Activated gamma-delta T cell (primary cell): ENCODE results near the gene OASL.
"Not testable (repeated sequence)": the region's sequence is repeated elsewhere in the genome, so short reads cannot be mapped to it uniquely, and the experiment has no call there.

Source experiments
- DNase-seq: peaks from one replicate; lab custom pipeline; 2025; lab: John Stamatoyannopoulos, UW

Gene OASL

DNA sequence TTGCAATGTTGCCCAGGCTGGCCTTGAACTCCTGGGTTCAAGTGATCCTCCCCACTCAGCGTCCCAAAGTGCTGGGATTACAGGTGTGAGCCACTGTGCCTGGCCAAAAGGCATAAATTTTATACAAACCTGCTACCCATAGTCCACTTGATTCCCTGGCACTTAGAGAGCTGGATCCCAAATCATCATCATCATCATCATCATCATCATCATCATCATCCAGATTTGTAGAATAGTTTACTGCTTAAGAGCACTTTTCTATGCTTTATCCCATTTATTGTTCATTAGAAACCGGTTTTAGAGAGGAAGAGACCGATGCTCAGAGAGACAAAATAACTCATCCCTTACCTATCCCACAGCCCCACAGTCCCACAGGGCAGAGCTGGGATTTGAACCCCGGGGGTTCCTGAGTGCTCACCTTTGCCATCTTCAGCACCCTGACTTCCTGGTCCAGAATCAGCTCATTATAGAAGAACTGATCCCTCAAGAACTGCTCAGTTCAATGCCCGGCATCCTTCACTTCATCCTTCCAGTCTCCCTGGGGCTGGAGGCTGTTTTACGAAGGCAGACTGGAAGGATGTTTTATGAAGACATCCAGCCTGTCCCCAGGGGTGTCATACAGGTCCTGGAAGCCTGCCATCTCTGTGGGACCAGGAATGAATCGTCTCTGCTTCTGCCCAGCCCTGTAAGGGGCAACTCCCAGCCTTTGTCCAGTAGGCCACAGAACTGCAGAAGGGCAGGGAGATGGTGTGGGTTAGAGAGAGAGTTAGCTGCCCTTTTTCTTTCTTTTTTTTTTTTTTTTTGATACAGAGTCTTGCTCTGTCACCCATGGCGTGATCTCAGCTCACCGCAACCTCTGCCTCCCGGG, 20.2 kb upstream of the OASL start:
- DNase-seq: no peak

DNA sequence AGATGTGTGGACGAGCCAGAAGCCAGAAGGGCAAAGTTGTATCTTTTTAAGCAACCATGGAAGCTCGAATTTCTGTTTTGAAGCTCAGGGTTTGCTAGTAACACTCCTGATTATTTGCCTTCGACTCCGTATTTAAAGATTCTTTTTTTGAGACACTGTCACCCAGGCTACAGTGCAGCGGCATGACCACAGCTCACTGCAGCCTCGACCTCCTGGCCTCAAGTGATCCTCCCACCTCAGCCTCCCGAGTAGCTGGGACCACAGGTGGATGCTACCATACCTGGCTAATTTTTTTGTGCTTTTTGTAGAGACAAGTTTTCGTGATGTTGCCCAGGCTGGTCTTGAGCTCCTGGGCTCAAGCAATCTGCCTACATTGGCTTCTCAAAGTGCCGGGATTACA, 18.7 kb upstream of the OASL start:
- DNase-seq: no peak

DNA sequence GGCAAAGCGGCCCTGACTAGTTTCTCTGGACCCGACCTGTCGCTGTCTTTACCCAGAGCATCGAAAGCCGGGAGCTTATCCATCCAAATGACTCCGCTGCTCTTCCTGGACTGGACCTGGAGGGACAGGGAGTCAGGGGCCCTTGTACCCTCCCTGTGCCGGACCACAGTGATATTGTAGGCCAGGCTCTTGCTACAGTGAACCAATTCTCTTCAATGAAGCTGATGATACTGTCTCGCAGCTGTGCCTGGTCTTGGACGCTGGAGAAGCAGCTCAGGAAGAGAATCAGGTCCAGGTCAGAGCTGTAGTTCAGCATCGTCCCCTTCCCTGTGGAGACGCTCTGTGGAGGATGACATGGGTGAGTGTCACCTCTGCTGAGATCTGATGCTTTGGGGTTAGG, 14.7 kb upstream of the OASL start:
- no peak for DNase-seq

DNA sequence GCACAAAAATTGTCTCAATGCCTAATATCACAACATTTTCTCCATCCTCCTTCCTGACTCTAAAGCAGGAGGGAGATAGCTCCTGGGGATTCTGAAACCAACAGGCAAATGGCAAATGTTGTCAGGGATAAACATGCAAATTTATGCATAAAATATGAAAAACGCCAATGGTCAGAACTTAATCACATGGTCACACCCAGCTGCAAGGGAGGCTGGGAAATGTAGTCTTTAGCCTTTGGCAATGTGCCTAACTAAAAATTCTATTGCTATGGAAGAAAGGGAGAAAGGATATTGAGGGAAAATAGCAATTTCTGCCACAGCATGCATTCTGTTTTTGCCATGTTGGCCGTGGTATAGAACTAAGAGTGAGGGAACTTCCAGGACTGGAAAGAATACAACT, 11.7 kb upstream of the OASL start:
- DNase-seq: no peak

DNA sequence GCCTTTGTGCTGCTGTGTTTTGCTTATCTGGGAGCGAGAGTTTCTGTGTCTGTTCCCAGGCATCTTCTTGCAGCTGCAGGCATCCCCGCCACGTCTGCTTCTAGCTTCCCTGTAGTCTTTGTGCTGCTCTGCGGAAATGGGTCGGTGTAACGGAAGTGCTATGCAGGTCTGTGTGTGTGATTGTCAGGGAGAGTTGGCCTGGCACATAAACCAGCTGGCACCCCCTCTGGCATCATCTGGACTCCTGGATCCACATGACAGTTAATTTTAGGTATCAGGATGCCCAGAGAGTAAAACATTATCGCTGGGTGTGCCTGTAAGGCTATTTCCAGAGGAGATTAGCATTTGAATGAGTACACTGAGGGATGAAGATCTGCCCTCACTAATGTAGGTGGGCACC, 9.4 kb upstream of the OASL start:
- DNase-seq: no peak

DNA sequence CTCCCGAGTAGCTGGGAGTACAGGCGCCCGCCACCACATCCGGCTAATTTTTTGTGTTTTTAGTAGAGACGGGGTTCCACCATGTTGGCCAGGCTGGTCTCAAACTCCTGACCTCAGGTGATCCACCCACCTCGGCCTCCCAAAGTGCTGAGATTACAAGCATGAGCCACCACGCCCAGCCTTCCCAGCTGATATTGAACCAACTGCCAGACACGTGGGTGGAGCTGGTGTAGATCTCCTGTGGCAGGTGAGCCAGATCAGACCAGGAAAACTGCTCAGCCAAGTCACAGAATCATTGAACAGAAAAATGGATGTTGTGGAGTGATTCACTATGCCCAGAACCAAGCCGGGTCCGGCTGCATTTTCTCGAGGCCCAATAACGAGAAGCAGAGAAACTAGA, 8.4 kb upstream of the OASL start:
- DNase-seq: not testable (repeated sequence)

DNA sequence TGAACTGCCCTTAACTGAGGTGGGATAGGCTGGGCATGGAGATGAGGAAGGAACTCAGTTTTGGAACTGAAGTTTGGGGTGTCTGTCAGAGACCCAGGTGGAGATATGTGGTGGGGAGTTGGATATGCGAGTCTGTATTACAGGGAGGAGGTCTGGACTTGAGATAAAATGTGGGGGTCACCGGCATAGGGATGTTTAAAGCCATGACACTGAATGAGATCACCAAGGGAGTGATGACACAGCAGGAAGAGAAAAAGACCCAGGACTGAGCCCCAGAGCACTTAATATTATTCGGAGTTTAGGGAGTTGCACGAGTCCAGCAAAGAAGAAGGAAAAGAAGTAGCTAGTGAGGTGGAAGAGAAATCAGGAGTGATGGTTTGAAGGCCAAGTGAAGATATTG, 4.0 kb upstream of the OASL start:
- DNase-seq: no peak

DNA sequence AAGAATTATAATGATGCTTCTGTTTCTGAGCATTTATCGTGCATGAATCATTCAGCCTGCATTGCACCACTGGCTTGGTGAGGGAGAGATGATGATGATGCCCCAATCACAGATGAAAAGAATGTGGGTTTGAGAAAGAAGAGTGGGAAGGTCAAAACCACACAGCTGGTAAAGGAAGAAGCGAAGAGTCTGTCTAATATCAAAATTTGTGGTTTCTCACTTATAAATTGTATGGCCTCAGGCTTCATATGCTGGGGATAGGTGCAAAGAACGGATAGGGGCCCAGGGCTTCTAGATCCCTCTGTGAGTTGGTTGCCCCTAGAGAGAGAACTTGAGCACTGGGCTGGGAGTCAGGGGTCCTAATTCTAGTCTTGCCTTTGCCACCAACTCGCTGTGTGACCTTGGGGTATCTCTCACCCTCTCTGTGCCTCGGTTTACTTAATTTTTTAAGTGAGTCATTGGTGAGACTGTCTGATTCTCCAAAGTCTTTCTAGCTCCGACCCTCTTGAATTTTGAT, 2.2 kb downstream of the OASL start:
- no peak for DNase-seq

DNA sequence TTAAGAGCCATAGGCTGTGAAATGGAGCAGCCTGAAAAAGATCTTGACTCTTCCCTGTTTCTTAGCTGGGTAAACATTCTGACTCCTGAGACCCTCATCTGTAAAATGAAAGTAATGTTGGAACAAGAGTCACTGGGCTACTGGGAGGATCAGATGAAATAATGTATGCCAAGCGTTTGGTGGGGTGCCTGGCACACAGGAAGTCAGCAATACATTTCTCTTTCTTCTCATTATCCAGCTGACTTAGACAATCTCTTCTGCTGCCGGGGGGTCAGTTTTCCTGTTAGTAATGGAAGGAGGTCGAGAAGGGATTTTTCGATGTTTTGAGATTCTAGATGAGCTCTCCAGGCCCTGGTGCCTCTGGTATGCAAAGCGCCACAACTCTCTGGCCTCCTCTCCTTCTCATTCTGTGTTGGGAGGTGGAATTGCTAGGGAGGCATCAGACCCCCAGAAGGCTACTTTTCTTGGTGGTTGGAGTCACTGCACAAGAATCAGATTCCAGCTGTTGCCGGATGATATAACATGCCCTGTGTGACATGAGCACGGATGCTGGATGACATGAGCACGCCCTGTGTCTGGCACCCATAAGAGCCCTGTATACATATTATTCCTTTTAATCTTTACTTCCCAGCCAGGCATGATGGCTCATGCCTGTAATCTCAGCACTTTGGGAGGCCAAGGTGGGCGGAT, 4.3 kb downstream of the OASL start:
- no peak for DNase-seq

DNA sequence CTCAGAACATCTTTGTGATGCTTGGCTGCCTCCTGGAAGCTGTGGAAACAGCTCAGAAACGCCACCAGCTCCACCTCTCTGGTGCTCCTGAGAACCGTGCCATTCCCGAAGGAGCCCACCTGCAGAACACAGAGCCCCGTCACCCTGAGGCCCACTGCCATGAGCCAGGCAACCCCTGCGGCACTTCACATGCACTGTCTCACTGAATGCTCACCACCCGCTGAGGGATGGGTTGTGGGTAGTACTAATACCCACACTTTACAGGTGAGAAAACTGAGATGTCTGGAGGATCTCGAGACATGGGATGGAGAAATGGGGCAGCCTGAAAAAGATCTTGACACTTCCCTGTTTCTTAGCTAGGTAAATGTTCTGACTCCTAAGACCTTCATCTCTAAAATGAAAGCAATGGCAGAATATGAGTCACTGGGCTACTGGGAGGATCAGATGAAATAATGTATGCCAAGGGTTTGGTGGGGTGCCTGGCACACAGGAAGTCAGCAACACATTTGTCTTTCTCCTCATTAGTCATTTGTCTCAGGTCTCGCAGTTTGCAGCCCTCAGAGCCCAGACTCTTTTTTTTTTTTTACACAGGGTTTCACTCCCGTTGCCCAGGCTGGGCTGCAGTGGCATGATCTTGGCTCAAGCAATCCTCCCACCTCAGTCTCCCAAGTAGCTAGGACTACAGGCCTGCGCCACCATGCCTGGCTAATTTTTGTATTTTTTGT, 5.3 kb downstream of the OASL start:
- DNase-seq: no peak

DNA sequence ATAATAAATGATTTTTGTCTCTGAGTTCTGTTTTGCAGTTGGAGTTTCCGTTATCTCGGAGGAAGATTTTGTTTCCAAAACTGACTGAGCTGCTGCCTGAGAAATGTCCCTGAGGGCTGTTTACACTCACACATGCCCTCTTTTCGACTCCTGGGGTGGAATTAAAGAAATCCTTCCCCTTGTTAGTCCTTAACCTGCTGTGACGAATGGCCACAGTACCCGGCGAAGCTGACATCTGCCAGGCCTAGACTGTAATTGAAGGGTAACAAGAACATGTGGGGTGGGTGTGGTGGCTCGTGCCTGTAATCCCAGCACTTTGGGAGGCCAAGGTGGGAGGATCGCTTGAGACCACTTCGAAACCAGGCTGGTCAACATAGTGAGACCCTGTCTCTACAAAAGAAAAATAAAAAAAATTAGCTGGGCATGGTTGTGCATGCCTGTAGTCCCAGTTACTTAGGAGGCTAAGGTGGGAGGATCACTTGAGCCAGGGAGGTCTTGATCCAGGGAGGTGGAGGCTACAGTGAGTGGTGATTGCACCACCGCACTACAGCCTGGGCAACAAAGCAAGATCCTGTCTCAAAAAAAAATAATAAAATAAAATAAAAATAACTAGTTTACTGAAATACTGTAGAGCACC, 8.4 kb downstream of the OASL start:
- no peak for DNase-seq

DNA sequence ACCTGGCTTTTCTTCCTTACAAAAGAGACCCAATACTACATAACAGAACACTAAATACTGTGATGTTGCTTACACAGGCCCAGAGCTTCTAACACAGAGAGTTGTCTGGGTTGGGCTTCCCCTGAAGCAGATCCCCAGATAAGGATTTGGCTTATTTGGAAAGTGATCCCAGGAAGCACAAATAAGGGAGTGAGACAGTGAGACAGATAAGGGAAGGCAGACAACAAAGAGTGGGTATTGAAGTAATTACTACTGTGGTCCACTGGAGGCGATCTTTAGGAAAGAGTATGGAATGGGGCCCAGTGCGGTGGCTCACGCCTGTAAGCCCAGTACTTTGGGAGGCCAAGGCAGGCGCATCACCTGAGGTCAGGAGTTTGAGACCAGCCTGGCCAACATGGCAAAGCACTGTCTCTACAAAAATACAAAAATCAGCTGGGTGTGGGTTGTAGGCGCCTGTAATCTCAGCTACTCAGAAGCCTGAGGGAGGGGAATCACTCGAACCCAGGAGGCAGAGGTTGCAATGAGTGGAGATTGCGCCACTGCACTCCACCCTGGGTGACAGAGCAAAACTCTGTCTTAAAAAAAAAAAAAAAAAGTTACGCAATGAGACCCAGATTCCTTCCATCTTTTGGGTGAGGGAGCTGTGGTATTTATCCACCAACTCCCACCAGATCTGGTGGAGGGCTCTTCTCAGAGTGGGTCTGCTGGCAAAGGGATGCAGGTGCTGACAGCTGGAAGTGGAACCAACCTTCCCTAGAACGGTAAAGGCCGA, 12.6 kb downstream of the OASL start:
- DNase-seq: no peak

DNA sequence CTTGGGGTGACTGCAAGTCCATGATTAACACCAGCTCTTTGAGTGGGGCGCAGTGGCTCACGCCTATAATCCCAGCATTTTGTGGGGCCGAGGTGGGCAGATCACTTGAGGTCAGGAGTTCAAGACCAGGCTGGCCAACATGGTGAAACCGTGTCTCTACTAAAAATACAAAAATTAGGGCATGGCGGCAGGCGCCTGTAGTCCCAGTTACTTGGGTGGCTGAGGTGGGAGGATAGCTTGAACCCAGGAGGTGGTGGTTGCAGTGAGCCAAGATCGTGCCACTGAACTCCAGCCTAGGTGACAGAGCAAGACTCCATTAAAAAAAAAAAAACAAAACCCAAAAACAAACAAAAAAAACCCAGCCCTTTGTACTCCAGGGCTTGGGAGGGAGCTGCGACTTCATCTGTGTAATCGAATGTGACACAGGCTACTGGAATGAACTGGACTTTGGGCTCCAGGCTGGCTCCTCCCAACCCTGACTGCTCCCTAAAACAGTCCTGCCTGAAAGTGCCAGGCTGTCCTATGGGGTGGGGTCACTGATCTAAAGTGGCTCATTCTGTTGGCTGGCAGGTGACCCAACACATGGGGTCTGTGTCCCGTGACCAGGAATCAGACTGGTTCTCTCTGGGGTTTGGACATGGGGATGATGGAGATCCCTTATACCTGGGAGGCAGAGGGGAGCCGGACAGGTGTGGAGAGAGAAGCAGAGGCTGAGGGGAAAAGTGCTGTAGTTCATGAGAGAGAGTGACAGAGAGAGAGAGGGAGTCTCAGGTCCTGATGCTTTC, 13.4 kb downstream of the OASL start:
- no peak for DNase-seq

DNA sequence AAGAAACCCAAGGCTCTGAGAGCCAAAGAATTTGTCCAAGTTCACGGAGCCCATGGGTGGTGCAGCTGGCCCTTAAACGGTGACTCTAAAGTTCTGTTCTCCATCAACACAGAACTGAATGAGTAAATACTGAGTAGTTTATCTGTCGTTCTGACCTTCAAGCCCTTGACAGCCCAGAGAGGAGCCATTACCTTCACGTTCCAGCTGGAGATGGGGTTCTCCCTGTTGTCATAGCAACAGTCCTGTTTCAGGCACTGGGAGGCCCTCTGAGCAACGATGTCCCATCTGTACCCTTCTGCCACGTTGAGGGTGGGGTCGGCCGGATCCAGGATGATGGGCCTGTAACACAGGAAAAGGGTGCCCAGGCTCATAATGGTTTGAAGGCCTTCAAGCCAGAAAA, 15.2 kb downstream of the OASL start:
- no peak for DNase-seq

DNA sequence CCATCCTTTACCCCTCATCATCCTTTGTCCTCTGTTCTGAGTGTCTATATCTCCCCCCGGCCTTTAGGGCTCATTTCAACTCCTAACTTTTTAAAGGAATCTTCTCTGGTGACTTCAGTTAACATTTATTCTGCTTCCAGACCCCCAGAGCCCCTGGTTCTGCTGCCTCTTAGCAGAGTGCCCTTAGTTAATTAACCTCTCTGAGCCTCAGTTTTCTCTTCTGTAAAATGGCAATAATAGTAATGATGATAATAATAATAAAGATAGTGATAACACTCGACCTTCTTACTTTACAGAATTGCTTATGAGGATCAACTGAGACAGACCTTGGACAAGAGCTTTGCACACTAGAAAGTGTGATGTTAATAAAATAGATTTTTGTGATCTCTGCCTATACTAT, 16.3 kb downstream of the OASL start:
- DNase-seq: no peak

DNA sequence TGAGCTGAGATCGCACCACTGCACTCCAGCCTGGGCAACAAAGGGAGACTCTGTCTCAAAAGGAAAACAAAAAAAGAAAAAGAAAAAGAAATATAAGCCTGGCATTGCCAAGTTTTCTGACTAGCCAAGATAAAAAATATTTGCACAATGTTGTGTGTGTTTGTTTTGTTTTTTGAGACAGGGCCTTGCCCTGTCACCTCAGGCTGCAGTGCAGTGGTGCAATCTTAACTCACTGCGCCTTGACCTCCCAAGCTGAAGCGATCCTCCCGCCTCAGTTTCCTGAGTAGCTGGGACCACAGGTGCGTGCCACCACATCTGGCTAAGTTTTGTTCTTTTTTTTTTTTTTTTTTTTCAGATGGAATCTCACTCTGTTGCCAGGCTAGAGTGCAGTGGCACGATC, 17.3 kb downstream of the OASL start:
- DNase-seq: no peak

DNA sequence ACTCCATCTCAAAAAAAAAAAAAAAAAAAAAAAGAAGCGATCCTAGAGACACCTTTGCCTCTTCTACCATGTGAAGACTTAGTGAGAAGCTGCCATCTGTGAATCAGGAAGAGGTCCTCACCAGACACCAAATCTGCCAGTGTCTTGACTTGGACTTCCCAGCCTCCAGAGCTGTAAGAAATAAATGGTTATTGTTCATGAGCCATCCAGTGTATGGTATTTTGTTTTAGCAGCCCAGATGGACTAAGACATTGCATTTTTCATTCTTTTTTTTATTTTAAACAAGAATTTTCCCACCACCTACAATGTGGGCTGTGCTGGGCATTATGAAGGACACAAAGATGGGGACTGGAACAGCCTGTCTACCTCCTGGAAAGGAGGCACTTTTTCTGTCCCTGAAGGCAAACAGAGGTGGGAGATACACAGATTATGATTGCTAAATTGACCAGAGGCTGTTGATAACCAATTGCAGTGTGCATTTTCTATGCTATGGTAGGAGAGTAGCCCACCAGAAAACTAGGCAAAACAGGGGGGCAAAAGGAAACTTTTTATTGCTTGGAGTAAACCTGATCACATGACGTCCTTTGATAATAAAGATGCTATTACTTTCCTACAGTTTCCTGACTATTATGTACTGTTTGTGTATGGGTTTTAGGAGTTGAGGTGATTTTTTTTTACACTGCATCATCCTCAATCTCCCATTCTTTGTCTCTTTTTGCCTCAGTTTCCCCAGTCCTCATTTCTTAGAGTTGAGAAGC, 20.0 kb downstream of the OASL start:
- no peak for DNase-seq

DNA sequence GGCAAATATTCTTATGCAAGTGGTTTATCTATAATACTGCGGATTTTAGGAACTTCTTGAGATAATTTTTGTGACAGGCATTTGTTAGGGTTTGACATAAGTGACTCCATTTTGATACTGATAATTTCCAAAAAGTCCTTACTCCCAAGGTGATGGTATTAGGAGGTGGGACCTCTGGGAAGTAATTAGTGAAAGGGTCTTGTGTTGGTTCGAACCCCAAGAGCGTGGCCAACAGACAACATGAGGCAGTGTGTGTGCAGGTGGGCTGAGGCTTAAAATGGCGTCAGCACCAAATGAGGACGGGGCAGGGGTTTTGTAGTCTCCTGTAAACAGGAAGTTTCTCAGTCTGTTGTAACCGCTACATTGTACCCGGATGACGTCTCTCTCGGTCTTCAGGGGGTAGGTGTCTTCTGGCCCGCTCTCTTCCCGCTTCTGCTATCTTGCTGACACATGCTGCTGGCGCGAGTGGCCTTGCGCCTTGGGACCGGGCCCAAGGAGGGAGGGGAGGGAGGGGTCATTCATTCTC, 21.0 kb downstream of the OASL start:
- DNase-seq: no peak
